DND-41 (cell line): ENCODE measurements around the gene CD34.

ENCODE experiments used
- ATAC-seq: fragments of 200-7000 bp; cut with Tn5 transposase; 3 replicates; pipeline ENCODE4 v1.9.1; 2021; ENCODE audit warnings: low read depth; ENCODE audit not compliant: insufficient read depth
- DNase-seq: peaks from one replicate; pipeline ENCODE4 v3.0.0-alpha.2; 2020
- H2AFZ ChIP-seq: 2 replicates; pipeline ENCODE4 v1.6.0; 2012; ENCODE audit warnings: low read depth, low read length
- H3K27ac ChIP-seq: 2 replicates; pipeline ENCODE4 v1.5.1; 2012; ENCODE audit warnings: low read length, inconsistent platforms
- H3K27me3 ChIP-seq: fragments of 200-600 bp; sonication (generic); 2 replicates; pipeline ENCODE4 v1.6.0; 2012; ENCODE audit warnings: low read length, mild to moderate bottlenecking, inconsistent platforms; ENCODE audit not compliant: insufficient read depth, poor library complexity
- H3K36me3 ChIP-seq: 2 replicates; pipeline ENCODE4 v1.5.1; 2012; ENCODE audit warnings: low read length, inconsistent platforms; ENCODE audit not compliant: insufficient read depth
- H3K4me1 ChIP-seq: 2 replicates; pipeline ENCODE4 v1.5.1; 2012; ENCODE audit warnings: mild to moderate bottlenecking, low read length; ENCODE audit not compliant: insufficient read depth
- H3K4me2 ChIP-seq: 2 replicates; pipeline ENCODE4 v1.6.0; 2012; ENCODE audit warnings: mild to moderate bottlenecking, moderate library complexity, low read length, inconsistent platforms; ENCODE audit not compliant: insufficient read depth
- H3K4me3 ChIP-seq, 2 experiments: fragments of 200-600 bp in 1 of 2; shearing (Covaris generic) in 1 of 2; 2 replicates each; pipeline ENCODE4 v1.5.1; 2012 to 2016; ENCODE audit warnings: inconsistent platforms in 2 of 2, low read length in 2 of 2, mild to moderate bottlenecking in 2 of 2, low read depth in 1 of 2, moderate library complexity in 1 of 2
- H3K79me2 ChIP-seq: 2 replicates; pipeline ENCODE4 v1.6.0; 2012; ENCODE audit warnings: low read length, inconsistent platforms; ENCODE audit not compliant: insufficient read depth
- H3K9ac ChIP-seq: 2 replicates; pipeline ENCODE4 v1.6.0; 2012; ENCODE audit warnings: low read depth, mild to moderate bottlenecking, inconsistent platforms, low read length, moderate library complexity
- H3K9me3 ChIP-seq: 2 replicates; pipeline ENCODE4 v1.5.1; 2012; ENCODE audit warnings: low read length, moderate library complexity, mild to moderate bottlenecking, inconsistent platforms; ENCODE audit not compliant: insufficient read depth, severe bottlenecking
- H4K20me1 ChIP-seq: 2 replicates; pipeline ENCODE4 v1.6.0; 2012; ENCODE audit warnings: low read length; ENCODE audit not compliant: insufficient read depth
- CTCF ChIP-seq: IDR thresholded peaks from 2 replicates; pipeline ENCODE4 v1.5.1; 2012; ENCODE audit warnings: borderline replicate concordance, low read length, moderate library complexity, mild to moderate bottlenecking; ENCODE audit not compliant: poor library complexity, severe bottlenecking; ENCODE audit errors: extremely low read depth
- EZH2 ChIP-seq: IDR thresholded peaks from 3 replicates; pipeline ENCODE4 v1.6.1; 2012; ENCODE audit warnings: borderline replicate concordance, low read depth, mild to moderate bottlenecking, moderate library complexity, low read length, inconsistent platforms; ENCODE audit not compliant: severe bottlenecking

CD34 gene

DNA sequence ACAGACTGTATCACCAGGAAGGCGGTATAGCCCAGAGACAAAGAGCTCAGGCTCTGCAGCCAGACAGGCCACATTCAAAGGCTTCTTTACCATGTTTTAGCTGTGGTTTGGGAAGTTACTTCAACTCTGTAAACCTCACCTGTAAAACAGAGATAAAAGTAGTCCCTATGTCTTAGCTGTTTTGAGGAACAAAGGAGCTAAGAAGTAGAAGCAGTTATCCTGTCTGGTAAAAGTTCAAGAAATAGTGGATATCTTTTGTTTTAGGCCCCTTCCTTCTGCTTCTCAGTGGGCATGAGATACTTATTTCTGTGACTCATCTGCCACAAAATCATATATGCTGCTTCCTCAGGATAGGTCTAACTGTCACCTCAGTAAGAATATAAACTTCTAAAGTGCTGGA, 6.5 kb downstream of the CD34 start:
- Histone ChIP-seq H2AFZ (no peak overlapping the region), H4K20me1 (no peaks in the 10 kb centered on the region), H3K27ac (no peak overlapping the region), H3K27me3 (no peaks in the 10 kb centered on the region), H3K9me3 (no peaks in the 10 kb centered on the region), H3K79me2 (no peaks in the 10 kb centered on the region), H3K4me3 (no peak overlapping the region), H3K36me3 (no peaks in the 10 kb centered on the region), H3K4me2 (no peak overlapping the region), H3K4me1 (no peaks in the 10 kb centered on the region), H3K9ac (no peak overlapping the region)
- peak; percentile 47; the same call in 2 of the 3 replicates for ATAC-seq
- TF ChIP-seq EZH2 (no peak), CTCF (no peak)
- no peak for DNase-seq

DNA sequence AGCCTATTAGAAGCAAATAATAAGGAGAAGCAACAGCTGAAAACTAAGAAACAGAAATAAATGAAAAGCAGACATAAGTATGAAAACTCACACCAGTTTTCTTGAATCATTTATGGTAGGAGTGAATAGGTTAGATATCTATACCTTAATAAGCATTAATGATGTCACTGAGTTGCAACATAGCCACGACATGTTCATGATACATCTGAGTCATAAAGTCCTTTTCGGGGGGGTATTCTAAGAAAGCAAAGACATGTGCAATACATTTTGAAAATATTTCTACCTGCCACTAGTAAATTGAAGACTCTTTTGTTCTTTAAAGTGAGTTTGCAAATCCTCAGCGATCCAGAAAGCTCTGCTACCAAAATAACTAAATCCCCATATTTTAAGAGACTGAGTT, 7.2 kb downstream of the CD34 start:
- Histone ChIP-seq H3K79me2 (no peaks in the 10 kb centered on the region), H3K4me2 (no peak overlapping the region), H3K27me3 (no peaks in the 10 kb centered on the region), H4K20me1 (no peaks in the 10 kb centered on the region), H2AFZ (no peak overlapping the region), H3K36me3 (no peaks in the 10 kb centered on the region), H3K4me1 (no peaks in the 10 kb centered on the region), H3K27ac (no peak overlapping the region), H3K9me3 (no peaks in the 10 kb centered on the region), H3K4me3 (no peak overlapping the region), H3K9ac (no peak overlapping the region)
- DNase-seq (no peak), ATAC-seq (no peak)
- TF ChIP-seq CTCF (no peak), EZH2 (no peak)

GRCh38 chr1:207903053-207903452, 7.9 kb downstream of the CD34 start:
- Histone ChIP-seq H3K9ac (no peak overlapping the region), H3K27me3 (no peaks in the 10 kb centered on the region), H3K79me2 (no peaks in the 10 kb centered on the region), H2AFZ (no peak overlapping the region), H3K9me3 (no peaks in the 10 kb centered on the region), H3K4me1 (no peaks in the 10 kb centered on the region), H4K20me1 (no peaks in the 10 kb centered on the region), H3K4me3 (no peak overlapping the region), H3K36me3 (no peaks in the 10 kb centered on the region), H3K4me2 (no peak overlapping the region), H3K27ac (no peak overlapping the region)
- TF ChIP-seq CTCF (no peak), EZH2 (no peak)
- DNase-seq (no peak), ATAC-seq (no peak)

GRCh38 chr1:207902566-207902965, 8.4 kb downstream of the CD34 start:
- Histone ChIP-seq H2AFZ (no peak overlapping the region), H3K9ac (no peak overlapping the region), H3K4me1 (no peaks in the 10 kb centered on the region), H4K20me1 (no peaks in the 10 kb centered on the region), H3K27me3 (no peaks in the 10 kb centered on the region), H3K9me3 (no peaks in the 10 kb centered on the region), H3K79me2 (no peaks in the 10 kb centered on the region), H3K27ac (no peak overlapping the region), H3K36me3 (no peaks in the 10 kb centered on the region), H3K4me3 (no peak overlapping the region), H3K4me2 (no peak overlapping the region)
- ATAC-seq, result no peak
- no peak for TF ChIP-seq CTCF
- no peak for TF ChIP-seq EZH2
- DNase-seq, result no peak
